HepG2 (cell line): ENCODE data around the gene LDB3.

ENCODE experiments used
- ATF6 ChIP-seq: sonication (generic); formaldehyde crosslinking; conservative IDR thresholded peaks from 2 replicates; pipeline ENCODE4 v1.4.0; 2020; ENCODE audit warnings: missing genetic modification reagents
- FOXC1 ChIP-seq: sonication (generic); formaldehyde crosslinking; IDR thresholded peaks from 2 replicates; pipeline ENCODE4 v1.8.0; 2022; ENCODE audit warnings: mild to moderate bottlenecking, missing genetic modification reagents, borderline replicate concordance
- HNRNPLL ChIP-seq: fragments of 200-400 bp; formaldehyde crosslinking; IDR thresholded peaks from 2 replicates; pipeline ENCODE4 v1.6.1; 2017; ENCODE audit warnings: mild to moderate bottlenecking, low read depth, low read length; ENCODE audit not compliant: poor library complexity, severe bottlenecking
- MAX ChIP-seq: IDR thresholded peaks from 2 replicates; pipeline ENCODE4 v1.6.1; 2012; ENCODE audit warnings: inconsistent platforms
- PAX8 ChIP-seq: sonication (generic); formaldehyde crosslinking; IDR thresholded peaks from 2 replicates; pipeline ENCODE4 v1.8.0; 2022; ENCODE audit warnings: mild to moderate bottlenecking, missing genetic modification reagents, borderline replicate concordance
- POLR2A ChIP-seq, 2 experiments: IDR thresholded peaks; 2 replicates each; pipeline ENCODE4 v1.6.1; 2011; ENCODE audit warnings: low read depth in 2 of 2, low read length in 2 of 2, mild to moderate bottlenecking in 1 of 2, moderate library complexity in 1 of 2; ENCODE audit not compliant: insufficient read depth in 1 of 2
- POLR2AphosphoS5 ChIP-seq: IDR thresholded peaks from 2 replicates; pipeline ENCODE4 v1.6.1; 2012; ENCODE audit warnings: low read depth, low read length
- RAD21 ChIP-seq: fragments of 450-650 bp; formaldehyde crosslinking; IDR thresholded peaks from 2 replicates; pipeline ENCODE4 v1.5.0; 2020; ENCODE audit warnings: mild to moderate bottlenecking
- RBM22 ChIP-seq: fragments of 200-400 bp; formaldehyde crosslinking; optimal IDR thresholded peaks from 2 replicates; pipeline ENCODE3; 2017; ENCODE audit warnings: mild to moderate bottlenecking, low read length, moderate library complexity
- TP53 ChIP-seq: sonication (generic); formaldehyde crosslinking; conservative IDR thresholded peaks from 2 replicates; pipeline ENCODE4 v1.4.0; 2020; ENCODE audit warnings: missing genetic modification reagents
- ZNF367 ChIP-seq: sonication (generic); formaldehyde crosslinking; IDR thresholded peaks from 2 replicates; pipeline ENCODE4 v1.4.0; 2020; ENCODE audit warnings: missing genetic modification reagents, borderline replicate concordance
- ZNF878 ChIP-seq: sonication (generic); formaldehyde crosslinking; IDR thresholded peaks from 2 replicates; pipeline ENCODE4 v1.8.1; 2023; ENCODE audit warnings: mild to moderate bottlenecking, missing genetic modification reagents, moderate library complexity

- TF ChIP-seq ZNF367 (no peak), MAX (no peak), RBM22 (no peak), ZNF878 (no peak), RAD21 (CRISPR knock-in tag) (no peak), POLR2A (IDR thresholded peaks at IDR 0.05; ENCODE audit: insufficient read depth in 1 of 2, low read depth in 2 of 2, low read length in 2 of 2) (no peak), PAX8 (no peak), ATF6 (no peak), FOXC1 (CRISPR knock-in tag) (no peak), HNRNPLL (no peak), TP53 (no peak), POLR2AphosphoS5 (no peak)
Measured at GRCh38 chr10:86657011-86657395, 11.3 kb upstream of the LDB3 start.
